Inferior parietal cortex (tissue), 1 donor: ENCODE measurements around the gene SRM.
"Not testable (repeated sequence)": the region's sequence is repeated elsewhere in the genome, so short reads cannot be mapped to it uniquely, and the experiment has no call there.

Source experiments
- DNase-seq: peaks from one replicate; pipeline ENCODE4 v3.0.0-alpha.2; 2016; ENCODE audit errors: extremely low spot score

Gene SRM

GRCh38 chr1:11059968-11060830 lies at the start of gene SRM:
SRM (minus strand) TSS chr1:11060018; CDS start chr1:11059943, 75 bp downstream.
- DNase-seq, result peak; percentile 87

GRCh38 chr1:11109047-11109760 lies 49.4 kb upstream of the SRM start:
- DNase-seq, result peak; percentile 20

- DNase-seq, result no peak
Observed at GRCh38 chr1:11107599-11107998, 47.8 kb upstream of the SRM start.

DNA sequence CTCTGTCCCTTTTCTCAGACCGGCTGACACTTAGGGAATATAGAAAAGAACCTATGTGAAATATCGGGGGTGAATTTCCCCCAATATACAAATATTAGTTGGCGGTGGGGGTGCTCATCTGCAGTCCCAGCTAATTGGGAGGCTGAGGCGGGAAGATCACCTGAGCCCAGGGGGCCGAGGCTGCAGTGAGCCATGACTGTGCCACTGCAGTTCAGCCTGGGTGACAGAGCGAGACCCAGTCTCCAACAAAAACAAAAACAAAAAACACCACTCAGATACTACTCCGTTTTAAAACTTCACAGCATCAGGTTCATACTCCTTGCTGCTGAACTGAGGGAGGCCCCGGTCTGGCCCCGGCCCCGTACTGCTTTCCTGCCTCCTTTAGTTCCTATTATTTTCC lies 45.8 kb upstream of the SRM start:
- DNase-seq, result no peak

- no peak for DNase-seq
Observed at GRCh38 chr1:11101347-11101746, 41.5 kb upstream of the SRM start.

- DNase-seq, result not testable (repeated sequence)
Observed at GRCh38 chr1:11100806-11101205, 41.0 kb upstream of the SRM start.

DNA sequence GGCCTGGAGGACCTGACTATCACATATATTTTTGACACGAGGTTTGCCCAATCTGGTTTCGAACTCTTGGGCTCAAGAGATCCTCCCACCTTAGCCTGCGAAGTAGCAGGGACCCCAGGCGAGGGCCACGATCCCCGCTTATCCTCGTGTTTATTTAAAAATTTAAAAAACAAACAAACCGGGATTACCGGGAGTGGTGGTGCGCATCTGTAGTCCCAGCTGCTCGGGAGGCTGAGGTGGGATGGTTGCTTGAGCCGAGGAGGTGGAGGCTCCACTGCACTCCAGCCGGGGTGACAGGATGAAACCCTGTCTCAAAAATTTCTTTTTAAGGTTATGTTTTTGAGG lies 40.3 kb upstream of the SRM start:
- no peak for DNase-seq

- DNase-seq, result peak; percentile 96
Observed at GRCh38 chr1:11099310-11100148, 39.7 kb upstream of the SRM start, which contains the start of gene EXOSC10. EXOSC10 (minus strand) TSS chr1:11099869; CDS start chr1:11099831, 38 bp downstream.

DNA sequence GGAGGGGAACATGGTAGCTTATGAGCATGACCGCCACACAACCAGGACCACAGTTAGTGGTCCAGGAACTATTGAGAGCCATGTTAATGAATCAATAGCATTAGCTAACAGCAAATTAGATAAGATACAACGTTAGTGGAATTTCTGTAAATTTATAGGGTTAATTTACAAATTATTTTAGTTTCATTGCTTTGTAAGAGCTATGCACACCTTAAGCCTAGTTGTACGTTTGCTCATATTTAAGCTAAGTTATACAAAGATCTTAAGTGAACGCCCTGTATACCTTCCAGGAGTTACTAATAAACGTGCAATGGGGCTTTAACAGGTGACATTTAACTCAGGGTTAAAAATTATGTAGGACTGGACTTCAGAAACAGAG lies 39.1 kb upstream of the SRM start:
- no peak for DNase-seq

- not testable (repeated sequence) for DNase-seq
Observed at GRCh38 chr1:11083784-11084183, 24.0 kb upstream of the SRM start.

DNA sequence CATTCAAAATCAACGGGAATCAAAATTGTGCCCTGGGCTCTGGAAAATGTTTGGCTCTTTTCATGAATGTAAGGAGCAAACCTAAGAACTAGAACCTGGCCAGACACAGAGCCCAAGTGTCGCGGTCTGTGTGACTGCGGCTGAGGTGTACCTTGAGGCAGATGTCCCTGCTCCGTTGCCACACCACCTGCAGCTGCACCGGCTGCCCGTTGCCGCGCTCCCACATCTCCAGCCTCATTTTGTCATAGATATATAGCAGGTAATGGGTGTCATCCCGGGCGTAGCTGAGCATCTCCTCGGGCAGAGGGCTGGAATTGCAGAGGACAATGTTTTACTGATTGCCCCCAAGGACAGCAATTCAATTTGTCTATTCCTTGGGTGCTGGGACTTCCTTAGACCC lies 21.1 kb upstream of the SRM start:
- no peak for DNase-seq

- no peak for DNase-seq
Observed at GRCh38 chr1:11078631-11079030, 18.8 kb upstream of the SRM start.

DNA sequence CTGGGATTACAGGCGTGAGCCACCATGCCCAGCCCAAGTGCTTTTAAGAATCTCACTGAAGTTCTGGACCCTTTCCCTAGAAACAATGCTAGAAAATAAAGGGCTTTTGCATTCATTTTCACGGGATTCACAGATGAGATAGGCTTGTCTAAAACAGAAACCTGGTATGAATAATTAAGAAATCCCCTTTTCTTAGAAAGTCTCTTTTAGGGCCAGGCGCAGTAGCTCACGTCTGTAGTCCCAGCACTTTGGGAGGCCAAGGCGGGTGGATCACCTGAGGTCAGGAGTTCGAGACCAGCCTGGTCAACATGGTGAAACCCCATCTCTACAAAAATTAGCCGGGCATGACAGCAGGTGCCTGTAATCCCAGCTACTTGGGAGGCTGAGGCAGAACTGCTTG lies 13.6 kb upstream of the SRM start:
- DNase-seq, result not testable (repeated sequence)

DNA sequence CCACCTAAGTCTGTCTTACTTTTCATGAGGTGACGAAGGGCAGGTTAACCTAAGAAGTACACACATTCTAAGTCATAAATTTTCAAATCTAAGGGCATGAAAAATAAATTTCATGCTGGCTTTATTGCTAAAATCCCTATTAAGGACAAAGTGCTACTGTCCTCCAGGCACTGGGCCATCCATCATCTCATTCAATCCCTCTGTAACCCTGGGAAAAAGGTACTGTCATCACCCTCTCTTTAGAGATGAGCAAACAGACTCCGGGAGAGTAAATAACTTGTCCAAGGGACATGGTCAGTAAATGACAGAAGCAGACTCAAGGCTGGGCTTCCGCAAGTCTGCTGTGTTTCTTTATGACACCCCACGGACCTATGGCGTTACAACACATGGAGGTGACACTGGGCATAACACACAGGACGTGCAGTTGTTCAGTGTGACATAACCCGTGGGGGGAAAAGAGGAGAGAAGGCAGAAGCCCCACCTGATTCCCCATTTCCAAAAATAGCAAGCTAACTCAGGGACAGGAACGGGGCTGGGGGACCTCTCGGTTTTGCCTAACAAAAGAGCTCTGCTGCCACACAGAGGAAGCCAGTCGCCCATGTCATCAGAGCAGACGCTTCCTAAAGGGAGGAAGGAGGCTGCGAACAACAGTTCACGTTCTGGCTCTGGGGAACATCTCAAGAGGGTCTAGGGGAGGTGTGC lies 12.5 kb upstream of the SRM start:
- no peak for DNase-seq

DNA sequence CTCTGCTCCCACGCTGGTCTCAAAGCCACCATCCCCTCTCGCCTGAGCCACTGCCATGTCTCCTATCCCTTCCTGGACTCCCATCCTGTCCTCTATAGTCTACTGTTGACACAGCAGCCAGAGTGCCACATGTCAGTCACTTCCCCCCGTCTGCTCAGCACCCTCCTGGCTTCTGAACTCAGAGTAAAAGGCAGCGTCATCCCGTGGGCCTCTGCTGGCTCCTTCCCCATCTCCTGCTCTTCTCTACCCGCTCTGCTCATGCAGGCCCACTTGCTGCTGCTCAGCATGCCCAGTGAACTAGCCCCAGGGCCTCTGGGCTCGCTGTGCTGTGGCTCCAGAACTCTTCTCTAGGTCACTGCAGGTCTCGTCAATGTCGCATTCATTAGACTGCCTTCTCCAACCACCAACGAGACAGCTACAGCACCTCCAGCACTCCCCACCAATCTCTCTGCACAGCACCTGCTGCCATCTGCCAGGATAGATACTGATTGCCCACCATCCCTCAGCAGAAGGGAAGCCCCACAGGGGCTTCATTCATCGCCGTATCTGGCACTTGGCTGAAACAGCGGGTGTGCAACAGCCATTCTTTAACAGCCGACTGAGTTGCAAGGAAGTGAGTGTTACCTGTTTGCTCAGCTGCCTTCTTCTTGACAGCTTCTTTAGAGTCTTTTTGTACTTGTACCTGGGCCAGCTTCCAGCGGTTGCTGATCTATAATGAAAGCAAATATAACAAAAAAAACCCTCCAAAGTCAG lies 11.8 kb upstream of the SRM start:
- no peak for DNase-seq

- DNase-seq, result no peak
Observed at GRCh38 chr1:11070876-11071275, 11.1 kb upstream of the SRM start.

DNA sequence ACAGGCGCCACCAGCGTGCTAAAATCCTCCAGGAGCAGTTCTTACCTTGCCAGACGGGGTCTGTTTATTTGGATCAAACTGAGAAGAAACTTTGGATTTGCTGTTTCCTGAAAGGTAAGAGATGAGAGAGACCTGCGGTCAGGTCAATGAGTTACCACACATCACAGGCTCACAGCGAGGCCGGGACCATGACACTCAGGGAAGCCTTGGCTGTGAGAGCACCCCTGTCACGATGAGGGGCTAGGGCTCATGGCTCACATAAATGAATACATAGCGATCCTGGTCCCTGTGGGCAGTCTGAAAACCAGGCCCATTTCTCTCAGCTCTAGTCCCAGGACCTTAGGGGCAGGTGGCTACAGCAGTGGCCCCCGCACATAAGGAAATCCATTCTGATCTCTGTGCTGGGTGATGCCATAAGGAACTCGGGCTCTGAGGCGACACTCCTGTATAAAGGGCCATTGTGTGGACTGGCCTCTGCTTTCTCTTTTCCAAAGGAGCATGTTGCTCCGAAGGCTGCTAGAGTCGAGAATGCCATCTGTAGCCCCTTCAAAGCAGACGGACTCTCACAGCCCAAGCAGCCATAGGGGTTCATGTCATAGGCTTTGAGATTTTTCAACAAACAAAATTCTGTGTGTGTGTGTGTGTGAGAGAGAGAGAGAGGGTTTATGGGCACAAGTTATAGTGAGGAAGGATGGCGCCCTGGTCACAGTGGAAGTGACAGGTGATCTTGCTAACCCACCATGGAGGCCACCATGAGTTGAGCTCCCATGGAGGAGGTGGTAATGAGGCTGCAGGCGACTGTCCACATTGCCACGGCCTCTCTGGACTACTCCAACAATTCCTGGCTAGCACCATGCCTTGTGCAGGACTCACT lies 9.0 kb upstream of the SRM start:
- DNase-seq, result no peak

GRCh38 chr1:11067716-11068599 lies 8.1 kb upstream of the SRM start:
- no peak for DNase-seq

- no peak for DNase-seq
Observed at GRCh38 chr1:11065796-11066195, 6.0 kb upstream of the SRM start.
